GM18498 (cell line): ENCODE results near the gene NOX3.

ENCODE experiments used
- ATAC-seq: cut with Tn5 transposase; IDR thresholded peaks from one replicate; pipeline ENCODE4 v1.9.1; 2021; ENCODE audit warnings: mild to moderate bottlenecking, moderate library complexity; ENCODE audit not compliant: unreplicated experiment

Gene NOX3

DNA sequence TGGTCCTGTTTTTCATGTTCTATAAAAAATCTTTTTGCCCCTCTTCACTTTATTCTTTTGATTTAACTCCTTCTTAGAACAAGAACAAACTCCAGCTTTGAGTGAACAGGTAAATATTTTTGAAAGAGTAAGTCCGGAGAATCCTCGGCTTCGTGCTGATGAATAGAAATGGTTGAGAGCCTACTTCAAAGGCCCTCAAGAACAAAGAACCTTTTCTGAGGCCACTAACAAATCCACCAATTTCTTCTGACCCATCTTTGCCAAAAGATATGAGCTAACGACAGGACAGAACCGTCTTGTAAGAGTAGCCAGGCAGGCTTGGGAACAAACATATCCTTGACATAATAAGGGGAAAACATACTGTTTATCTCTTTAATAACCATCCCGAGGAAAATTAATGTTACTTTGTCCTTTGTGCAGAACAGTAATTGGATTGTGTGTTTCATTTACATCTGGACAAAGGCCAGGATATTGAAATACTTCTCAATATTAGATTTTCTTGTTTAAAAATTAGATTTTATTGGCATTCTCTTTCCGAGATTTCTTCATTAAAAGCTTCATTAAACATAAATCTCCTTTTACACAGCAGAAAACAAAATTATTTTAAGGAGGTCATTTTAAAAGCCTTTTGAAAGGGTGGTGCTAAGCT, 52.9 kb downstream of the NOX3 start:
- ATAC-seq, result no peak

DNA sequence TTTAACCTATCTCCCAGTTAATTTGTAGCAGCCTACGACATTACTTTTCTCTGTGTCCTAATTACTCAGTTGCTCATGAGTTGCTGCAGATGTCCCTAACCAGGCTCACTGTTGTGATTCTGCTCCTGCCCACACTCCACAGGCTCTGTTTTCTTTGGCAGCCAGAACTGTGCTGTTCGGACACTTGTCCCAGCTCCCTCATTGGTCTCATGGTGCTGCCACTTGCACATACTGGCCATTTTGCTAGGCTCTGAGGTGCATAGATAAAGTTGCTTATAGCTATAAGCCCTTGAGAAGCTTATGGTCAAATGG, 55.0 kb downstream of the NOX3 start:
- ATAC-seq, result no peak

DNA sequence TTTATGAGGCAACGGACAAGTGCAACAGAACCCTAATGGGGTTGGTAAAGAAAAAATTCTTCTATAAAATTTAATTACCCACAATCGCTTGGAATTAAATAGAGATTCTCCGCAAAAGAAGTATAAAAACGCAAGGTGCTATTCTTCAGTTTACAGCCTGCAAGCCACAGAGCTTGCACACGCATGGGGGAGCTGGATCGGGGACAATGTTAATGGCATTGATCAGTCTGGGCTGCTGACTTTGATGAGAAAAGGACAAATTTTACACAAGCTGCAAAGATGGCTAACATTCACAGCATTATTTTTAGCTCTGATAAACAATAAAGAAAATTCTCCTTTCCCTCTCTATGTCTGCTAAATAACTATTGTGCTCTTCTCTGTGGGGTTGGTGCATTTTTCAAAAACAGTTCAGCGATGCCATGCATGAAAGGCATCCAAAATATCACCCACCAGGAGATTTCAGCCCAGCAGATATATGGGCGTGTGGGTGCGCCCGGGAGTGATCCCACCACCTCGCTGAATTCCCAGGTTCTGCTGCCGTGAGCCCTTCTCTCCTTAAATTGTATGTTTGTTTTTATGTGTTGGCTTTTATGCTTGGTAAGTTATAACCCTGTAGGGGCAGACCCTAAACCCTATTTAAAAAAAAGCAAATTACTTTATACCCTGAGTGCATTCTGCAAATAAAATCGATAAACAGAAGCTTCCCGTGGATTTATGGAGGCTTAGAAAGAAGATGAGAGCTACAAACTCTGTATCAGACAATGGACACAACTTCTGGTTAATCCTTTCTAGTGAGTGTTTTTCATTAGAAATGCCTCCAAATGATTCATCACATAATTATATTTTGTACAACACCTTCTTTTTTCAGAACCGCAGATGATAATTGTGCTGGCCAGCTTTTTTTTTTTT, 55.6 kb downstream of the NOX3 start:
- no peak for ATAC-seq

DNA sequence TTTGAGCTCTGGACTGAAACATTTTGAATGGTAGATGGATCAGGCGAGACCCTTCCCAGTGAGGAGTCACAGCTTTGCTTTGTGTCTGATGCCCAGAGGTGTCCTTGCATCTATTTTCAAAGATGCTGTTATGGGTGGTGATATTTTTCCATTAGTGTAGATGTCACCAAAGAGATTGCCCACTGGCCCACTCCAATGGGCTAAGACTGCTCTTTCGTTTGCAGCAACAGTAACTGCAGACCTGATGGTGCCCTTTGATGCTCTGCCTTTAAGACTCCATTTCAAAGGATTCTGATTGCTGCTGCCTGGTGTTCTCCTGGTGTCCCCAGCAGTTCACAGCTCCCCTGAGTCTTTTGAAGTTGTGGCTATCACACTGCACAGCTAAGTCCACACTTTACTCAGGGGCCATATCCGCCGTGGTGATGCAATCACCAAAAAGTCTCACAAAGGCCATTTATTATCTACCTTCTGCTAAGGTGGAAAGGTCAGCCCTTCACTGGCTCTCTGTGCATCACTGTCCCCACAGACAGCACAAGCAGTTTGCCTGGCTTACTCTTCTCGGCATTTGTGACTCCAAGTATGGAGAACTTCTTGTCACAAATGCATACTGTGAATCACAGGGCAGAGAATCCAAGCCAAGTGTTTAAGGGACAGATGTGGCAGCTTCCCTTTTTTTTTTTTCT, 56.4 kb downstream of the NOX3 start:
- ATAC-seq, result no peak

DNA sequence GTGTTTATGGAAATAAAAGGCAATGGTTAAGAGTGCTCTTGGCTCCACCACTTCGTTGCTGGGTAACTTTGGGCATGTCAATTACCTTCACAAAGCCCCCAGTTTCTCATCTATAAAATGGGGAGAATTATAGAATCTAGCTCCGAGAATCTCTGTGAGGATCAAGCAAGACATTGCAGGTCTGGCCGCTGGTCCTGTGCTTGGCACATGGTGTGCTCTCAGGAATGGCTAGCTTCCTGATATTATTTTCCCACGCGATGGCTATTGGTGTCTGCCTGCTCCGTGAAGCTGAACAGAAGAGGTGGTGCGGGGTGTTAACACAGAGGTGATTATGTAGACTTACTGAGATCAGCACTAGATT, 57.0 kb downstream of the NOX3 start:
- no peak for ATAC-seq

DNA sequence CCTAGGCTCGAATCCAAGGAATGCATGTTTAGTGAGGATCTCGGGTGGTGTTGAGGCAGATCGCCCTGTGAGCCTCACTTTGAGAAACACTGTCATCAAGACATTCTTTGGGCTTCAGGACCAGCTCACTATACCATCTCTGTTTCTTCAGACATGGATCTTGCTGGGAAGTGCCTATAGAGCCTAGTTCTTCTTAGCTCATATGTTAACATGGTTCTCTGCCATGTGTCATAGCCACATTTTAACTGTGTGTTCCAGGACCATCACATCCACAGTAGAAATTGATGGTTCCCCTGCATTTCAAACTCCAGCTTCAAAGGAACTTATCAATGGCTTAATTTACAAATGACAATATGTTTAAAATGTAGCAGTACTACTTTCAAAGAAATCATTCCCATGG, 57.4 kb downstream of the NOX3 start:
- no peak for ATAC-seq

DNA sequence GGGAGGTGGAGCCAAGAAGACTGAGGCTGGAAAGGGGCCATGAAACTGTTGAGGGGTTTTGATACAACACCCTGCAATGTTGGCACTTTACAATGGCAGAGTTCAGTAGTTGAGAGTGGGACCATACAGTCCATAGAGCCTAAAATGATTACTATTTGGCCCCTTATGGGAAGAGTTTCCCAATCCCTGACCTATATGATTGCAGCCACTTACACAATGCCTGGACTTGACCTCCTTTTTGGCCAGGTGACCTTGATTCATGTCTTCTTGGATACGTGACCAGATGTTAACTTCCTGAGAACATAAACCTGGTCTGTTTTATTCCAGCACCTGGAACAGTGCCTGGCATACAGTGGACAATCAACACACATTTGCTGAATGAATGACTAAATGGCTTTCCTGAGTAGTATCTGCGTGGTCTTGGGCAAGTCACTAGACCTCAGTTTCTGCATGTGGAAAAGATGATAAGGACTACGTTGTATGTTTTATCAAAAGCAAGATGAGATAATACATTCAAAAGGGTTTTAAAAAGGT, 58.4 kb downstream of the NOX3 start:
- ATAC-seq, result no peak

DNA sequence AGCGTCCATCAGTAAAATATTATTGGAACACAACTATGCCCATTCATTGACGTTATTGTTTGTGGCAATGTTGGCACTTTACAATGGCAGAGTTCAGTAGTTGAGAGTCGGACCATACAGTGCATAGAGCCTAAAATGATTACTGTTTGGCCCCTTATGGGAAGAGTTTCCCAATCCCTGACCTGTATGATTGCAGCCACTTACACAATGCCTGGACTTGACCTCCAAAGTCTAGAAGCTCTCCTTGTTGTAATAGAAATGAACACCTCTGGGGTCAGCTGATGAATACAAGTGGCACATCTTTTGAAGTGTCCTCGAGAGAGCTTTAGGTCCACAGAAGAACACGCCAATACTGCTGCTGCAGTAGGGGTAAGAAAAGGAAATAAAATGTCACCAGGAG, 59.0 kb downstream of the NOX3 start:
- no peak for ATAC-seq

DNA sequence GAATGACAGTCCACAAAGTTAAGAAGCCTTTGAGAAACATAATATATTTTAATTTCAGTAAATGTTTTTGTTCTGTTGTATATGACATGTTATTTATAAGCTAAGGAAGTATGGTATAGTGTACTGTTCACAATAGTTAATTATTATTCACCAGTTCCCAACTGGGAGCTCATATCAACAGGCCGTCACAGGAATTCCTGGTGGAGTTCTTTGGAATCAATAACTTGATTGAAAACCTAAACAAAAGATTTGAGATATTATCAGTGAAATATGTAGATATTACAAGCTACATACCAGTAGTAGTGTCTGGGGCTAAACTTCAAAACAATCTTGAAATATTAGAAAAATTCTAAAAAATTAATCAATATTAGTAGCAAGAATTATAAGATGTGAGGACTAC, 60.3 kb downstream of the NOX3 start:
- no peak for ATAC-seq

DNA sequence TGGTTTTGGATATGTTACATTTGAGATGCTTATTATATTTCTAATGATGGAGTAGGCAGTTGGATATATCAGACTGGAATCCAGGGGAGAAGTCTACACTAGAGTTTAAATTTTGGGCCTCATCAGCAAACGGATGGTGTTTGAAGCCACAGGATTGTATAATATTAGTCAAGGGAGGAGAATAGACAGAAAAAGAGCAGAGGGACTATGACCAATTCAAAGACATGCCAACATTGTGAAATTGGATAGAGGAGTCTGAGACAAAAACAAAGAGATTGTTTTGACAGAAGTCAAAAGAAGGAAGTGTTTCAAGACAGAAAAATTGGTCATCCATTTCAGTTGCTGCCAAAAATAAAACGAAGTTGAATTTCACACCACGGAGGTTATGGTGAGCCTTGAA, 66.5 kb downstream of the NOX3 start:
- ATAC-seq, result no peak

DNA sequence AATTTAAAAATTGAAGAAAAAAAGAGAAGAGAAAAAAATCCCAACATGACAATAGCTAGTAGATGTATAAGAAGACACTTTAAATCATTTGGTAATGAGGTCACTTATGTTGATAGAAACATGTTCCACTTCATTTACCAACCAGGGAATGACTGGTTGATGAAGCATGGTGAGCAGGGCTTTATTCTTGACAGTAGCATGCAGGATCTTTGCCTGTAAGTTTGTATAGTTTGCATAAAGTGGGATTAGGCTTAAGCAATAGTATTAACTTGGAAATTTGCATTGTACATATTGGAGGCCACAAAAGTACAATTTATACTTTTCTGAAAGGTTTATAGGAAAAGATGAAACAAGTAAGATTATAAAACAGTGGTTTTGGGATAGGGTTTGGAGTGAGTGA, 67.0 kb downstream of the NOX3 start:
- ATAC-seq, result no peak

DNA sequence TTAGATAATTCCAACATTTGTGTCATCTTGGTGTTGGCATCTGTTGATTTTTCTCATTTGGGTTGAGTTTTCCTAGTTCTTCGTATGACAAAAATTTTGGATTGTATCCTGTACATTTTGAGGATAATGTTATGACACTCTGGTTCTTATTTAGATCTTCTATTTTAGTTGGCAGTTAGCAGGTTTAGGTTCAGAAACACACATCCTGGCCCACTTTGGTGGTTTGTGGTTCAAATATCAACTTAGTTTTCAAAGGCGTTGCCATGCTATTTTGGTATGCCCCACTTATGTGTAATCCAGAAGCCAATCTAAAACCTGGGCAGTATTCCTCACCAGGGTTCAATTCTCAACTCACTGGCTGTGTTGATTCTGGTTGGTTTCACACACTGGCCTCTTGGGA, 68.2 kb downstream of the NOX3 start:
- no peak for ATAC-seq

DNA sequence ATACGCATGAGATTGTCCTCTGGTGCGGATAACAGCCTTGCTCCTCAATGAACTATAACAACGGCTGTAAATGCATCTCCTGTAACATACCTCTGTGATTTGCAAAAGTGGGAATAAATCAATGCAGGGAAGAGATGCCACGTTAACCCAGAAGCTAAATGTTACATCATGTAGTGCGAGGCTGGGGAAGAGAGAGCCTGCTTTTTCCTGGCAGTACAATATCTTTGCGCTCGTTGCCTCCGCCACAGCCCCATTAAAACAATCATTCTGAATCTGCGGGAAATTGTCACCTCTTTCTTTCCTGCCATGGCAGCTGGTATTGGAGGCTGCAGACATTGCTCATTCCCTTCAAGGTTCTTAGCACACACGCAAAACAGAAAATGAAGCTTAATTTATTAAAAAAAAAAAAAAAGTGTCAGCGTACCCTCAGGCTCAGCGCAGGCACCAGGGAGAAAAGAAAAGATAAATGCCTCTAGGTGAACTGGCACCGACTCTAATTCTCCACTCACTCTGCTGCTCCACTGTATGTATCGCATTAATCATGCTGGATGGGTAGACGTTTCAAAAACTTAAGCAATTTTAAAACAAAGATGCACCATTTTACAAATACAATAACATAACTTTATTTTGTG, 71.2 kb downstream of the NOX3 start:
- ATAC-seq, result no peak

DNA sequence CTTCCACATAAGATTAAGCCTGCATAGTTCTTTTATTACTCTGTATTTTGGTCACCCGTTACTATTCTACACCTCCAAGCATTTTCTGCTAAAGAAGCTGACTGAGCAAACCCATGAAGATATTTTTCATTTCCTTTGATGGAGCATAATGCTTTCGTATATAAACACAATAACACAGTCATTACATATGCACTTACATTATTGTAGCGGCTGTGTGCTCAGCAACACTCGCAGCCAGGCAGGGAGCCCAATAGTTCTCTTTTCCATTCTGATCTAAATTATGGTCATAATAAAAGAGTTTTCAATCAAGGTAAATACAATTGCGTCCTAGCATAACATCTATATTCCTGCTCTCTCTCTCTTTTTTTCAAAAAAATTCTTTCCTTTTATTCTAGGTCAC, 71.7 kb downstream of the NOX3 start:
- no peak for ATAC-seq

DNA sequence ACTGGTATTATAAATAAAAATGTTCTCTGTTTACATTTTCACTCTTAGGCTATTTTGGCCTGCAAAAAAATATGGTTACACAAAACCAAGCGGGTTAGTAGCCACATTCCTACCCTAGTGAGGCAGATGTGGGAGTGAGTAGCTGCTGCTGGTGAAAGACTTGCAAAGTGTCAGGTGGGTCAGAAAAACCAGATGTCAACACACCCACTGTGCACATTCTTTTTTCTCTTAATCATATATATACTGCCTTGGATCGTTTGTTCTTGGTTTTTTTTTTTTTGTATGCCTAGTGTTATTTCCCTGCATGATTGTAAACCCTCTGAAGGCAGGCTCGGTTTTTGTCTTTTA, 73.3 kb downstream of the NOX3 start:
- no peak for ATAC-seq

DNA sequence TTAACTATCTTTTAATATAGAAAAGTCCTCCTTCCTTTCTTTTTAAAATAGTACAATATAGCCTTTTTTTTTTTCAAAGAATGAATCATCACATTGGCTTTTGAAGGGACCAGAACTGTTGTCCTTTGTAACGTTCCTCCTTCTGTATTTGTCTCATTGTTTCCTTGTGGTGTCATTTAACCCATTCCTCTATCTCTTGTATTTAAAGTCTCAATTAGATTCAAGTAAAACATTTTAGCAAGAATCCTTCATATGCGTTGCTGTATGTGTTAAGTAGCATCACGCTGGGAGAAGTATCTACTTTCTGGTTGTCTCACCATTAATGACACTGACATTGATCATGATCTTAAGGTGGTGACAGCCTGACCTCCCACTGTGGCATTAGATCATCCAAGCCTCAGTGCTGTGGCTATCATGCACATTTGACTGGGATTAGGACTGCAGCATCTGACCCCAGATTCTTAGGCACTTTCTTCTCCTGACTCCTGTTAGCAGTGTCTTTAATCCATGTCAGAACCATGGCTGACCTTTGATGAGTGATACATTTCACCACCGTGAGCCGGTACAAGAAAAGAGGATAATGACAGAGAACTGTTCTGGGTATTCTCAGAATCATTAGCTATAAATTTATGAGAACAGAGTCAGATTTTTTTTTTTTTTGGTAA, 73.8 kb downstream of the NOX3 start:
- no peak for ATAC-seq

DNA sequence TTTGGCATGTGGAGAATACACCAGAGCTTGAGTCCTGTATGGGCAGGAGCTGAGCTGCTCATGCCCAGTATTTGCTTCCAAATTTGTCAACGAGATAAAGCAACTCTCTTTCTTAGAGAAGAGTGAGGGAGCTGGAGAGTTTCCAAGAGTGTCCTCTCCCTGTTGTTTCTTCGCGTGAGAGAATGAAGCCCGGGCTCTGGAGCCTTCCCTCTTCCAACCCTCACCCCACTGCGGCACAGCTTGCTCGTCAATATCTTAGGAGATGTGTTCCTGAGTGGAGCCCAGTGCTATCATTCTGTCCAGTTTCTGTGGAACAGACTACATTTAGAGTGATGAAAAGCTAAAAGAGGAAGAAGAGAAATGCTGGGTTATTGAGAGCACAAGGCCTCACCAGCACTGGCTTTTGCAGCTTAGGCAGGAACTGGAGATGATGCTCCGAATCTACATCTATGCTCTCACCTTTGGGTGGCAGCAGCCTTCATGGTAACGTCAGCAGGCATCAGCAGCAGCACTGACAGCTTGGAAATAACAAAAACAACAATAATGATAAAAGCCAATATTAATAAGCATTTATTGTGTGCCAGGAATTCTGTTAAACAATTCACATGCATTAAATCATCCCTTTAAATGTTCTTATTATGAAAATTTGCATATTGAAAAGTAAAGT, 74.8 kb downstream of the NOX3 start:
- no peak for ATAC-seq

DNA sequence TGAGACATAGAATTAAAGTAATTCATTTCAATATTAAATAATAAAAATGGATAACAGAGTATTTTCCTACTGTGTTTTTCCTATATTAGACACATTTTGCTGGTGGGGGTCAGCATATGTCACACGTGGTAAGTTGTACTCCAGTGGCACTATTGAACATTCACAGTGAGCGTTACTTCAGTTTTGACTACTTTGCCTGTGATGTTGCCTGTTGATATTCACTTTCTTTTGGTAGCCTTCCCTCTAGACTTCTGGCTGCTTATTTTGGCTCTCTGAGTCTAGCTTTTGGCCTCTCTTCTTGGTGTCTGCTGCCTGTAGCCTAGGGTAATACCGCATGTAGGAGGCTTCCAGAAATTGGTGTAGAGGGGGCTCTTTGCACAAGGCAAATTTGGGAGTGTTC, 76.9 kb downstream of the NOX3 start:
- no peak for ATAC-seq

DNA sequence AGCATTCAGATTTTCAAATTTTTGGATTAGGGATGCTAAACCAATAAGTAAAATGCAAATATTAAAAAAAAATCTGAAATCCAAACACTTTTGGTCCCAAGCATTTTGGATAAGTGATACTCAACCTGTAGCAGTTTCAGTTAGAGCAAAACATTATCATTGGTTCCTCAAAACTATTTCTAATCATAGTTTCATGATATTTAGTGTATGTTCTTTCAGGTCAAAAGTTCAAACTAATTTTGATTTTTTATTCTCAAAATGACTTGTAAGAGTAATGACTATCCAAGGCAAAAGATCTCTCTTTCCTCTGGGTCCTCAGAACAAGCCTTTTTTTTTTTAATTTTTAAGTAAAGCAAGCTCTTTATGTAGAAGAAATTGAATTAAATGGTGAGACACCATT, 77.4 kb downstream of the NOX3 start:
- ATAC-seq, result peak; percentile 65

DNA sequence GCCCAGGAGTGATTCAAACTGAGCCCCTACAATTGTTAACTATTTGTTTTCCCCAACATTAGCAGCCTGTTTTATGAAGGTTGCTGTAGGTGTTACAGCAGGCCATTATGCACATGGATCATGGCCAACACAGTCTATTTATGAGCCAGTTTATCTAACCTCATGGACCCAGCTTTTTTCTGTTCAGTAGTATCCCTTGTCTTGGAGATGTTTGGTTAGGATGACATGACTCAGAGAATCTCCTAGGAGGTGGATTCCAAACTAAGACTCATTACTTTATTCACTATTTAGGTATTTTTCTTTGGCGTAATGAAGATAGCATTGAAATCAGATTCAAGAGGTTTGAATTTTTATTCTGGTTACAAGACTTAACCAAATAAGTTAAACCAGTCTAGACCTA, 78.6 kb downstream of the NOX3 start:
- ATAC-seq, result no peak

DNA sequence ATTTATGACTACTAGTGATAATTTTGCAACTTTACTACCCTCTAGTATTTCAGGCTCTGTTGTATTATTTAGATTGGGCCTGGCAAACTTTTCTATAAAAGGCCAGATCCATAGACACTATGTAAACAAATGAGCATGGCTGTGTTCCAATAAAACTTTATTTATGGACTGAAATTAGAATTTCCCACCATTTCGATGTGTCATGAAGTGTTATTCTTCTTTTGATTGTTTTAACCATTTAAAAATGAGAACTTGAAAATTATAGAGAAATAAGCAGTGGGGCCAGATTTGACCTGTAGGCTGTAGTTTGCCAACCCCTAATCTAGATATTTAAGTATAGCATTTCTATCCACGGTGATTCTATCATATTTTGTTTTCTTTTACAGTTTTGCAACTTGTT, 79.8 kb downstream of the NOX3 start:
- no peak for ATAC-seq
